Measurements from ENCODE around the gene TARS2. TPM values are rescaled to one million over a fixed set of nuclear protein-coding genes. Genes with fewer than 3 reads are reported as not detected.

Gene TARS2
- total and polyA plus RNA-seq, 2 of the 4 experiments (the other 2 are of a cell fraction), result 10.9 to 21.8 TPM

DNA sequence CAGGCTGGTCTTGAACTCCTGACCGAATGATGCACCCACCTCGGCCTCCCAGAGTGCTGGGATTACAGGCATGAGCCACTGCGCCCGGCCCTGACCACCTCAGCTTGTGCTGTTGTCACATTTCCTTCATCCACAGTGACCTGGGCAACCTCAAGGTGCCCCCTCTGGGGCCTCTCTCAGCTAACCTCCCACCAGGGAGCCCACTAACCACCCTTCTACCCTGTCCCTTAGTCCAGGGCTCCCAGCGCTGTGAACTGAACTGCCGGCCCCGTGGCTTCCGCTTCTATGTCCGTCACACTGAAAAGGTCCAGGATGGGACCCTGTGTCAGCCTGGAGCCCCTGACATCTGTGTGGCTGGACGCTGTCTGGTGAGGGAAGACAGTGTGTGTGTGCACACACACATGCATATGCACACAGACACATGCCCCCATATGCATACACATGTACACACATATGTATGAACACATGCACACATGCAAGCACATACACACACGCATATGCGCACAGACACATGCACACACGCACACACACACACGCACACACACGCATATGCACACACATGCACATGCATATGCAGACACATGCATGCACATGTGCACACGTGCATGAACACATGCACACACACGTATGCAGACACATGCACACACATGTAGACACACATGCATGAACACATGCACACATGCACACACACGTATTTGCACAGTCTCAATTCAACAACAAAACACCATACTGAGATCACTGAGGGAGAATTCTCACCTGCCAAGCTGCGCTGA lies 68.2 kb downstream of the TARS2 start:
- H3K27me3 ChIP-seq (ENCODE audit: control insufficient read depth, insufficient read depth, low read length), result no peaks in the 10 kb centered on the region
- no peaks in the 10 kb centered on the region for H3K9me3 ChIP-seq (ENCODE audit: control insufficient read depth, insufficient read depth, low read length)
- no peak overlapping the region for H3K4me3 ChIP-seq (ENCODE audit: insufficient read depth, low read depth, low read length)
- H2BK5ac ChIP-seq (ENCODE audit: low read depth, low read length, poor library complexity, severe bottlenecking), result no peak overlapping the region
- no peak overlapping the region for H2AFZ ChIP-seq (replicated peaks; ENCODE audit: low read length, poor library complexity)
- no peak overlapping the region for H3K27ac ChIP-seq (ENCODE audit: insufficient read depth, low read length)
- CTCF ChIA-PET, result interaction anchor here (0.7 kb wide), 1 partner anchor 476 kb away, joined by 3 read pairs; no protein-coding TSS in a partner anchor
- no peak overlapping the region for H2BK20ac ChIP-seq (ENCODE audit: low read depth, low read length)
- intact Hi-C loops (cut with micrococcal nuclease) (no loop called here), dilution Hi-C loops (cut with HindIII; ENCODE audit: low sequenced_read_pairs, unreplicated experiment) (no loop called here), in situ Hi-C loops (cut with MboI; ENCODE audit: low sequenced_read_pairs) (loop anchor here (10.0 kb wide), 1 partner anchor 291 kb away; the partner anchor contains the start of gene APH1A)
- H4K91ac ChIP-seq (ENCODE audit: insufficient read depth, low read depth, low read length), result no peak overlapping the region
- BruUV-seq (replicated peaks), result no TSS peak
- no peak overlapping the region for H3K18ac ChIP-seq (ENCODE audit: low read depth, low read length)
- H4K5ac ChIP-seq (ENCODE audit: low read depth, low read length), result no peak overlapping the region
- H4K8ac ChIP-seq (ENCODE audit: low read depth in 2 of 2, low read length in 2 of 2), result no peak overlapping the region
- POLR2A ChIA-PET (ENCODE audit: unreplicated experiment), result no interaction called here
- H2BK15ac ChIP-seq (ENCODE audit: low read depth, low read length), result no peak overlapping the region
- H3K36me3 ChIP-seq (ENCODE audit: control insufficient read depth, insufficient read depth, low read length), result peaks cover 5% of the 10 kb centered on the region
- peaks cover 11% of the 10 kb centered on the region for H3K9me1 ChIP-seq (ENCODE audit: insufficient read depth, low read length)
- H3K56ac ChIP-seq (ENCODE audit: extremely low read depth, insufficient read depth, low read length), result no peak overlapping the region
- no peak overlapping the region for H2BK120ac ChIP-seq (ENCODE audit: low read depth, low read length)
- peaks cover 10% of the 10 kb centered on the region for H4K20me1 ChIP-seq (ENCODE audit: insufficient read depth, low read length)
- no peak overlapping the region for H2AK9ac ChIP-seq (replicated peaks; ENCODE audit: low read depth, low read length, poor library complexity)
- no peak for ATAC-seq (ENCODE audit: low read depth)
- no peak overlapping the region for H3K4me2 ChIP-seq (ENCODE audit: low read depth, low read length)
- peaks cover 20% of the 10 kb centered on the region for H3K4me1 ChIP-seq (ENCODE audit: control insufficient read depth, insufficient read depth, low read length)
- no peak for DNase-seq
- no peak overlapping the region for H3K14ac ChIP-seq (replicated peaks; ENCODE audit: low read depth, low read length)
- TF ChIP-seq RCOR1 (IDR thresholded peaks at IDR 0.05; ENCODE audit: insufficient replicate concordance, low read length) (no peak), MAFK (IDR thresholded peaks at IDR 0.05; ENCODE audit: low read depth, low read length) (no peak), POLR2A (IDR thresholded peaks at IDR 0.05; ENCODE audit: low read depth, low read length) (no peak), MXI1 (IDR thresholded peaks at IDR 0.05; ENCODE audit: borderline replicate concordance, low read depth, low read length) (no peak), FOS (IDR thresholded peaks at IDR 0.05; ENCODE audit: low read depth, low read length) (no peak), CEBPB (IDR thresholded peaks at IDR 0.05; ENCODE audit: low read depth, low read length) (no peak), RFX5 (IDR thresholded peaks at IDR 0.05; ENCODE audit: low read depth, low read length) (no peak)
- 81% methylated on average over 15 of the region's 19 CpGs; no CpG with 5 or more reads in 1 of the 2 experiments for whole genome bisulfite sequencing, 2 experiments (ENCODE audit: extremely low coverage in 2 of 2, insufficient read length in 1 of 2)
- no peak overlapping the region for H2AK5ac ChIP-seq (ENCODE audit: low read depth, low read length)
- H3K23ac ChIP-seq (ENCODE audit: low read depth, low read length), result no peak overlapping the region
- H3K4ac ChIP-seq (ENCODE audit: low read depth, low read length), result no peak overlapping the region
- H3K79me1 ChIP-seq (ENCODE audit: low read depth in 1 of 2, low read length in 2 of 2), result peaks cover 7 to 60% of the 10 kb centered on the region in 2 experiments
- no peak overlapping the region for H3K9ac ChIP-seq (ENCODE audit: low read depth, low read length)

All from IMR-90 (cell line).